HepG2 (cell line): ENCODE measurements around the gene RTEL1. TPM values are rescaled to one million over a fixed set of nuclear protein-coding genes. Genes with fewer than 3 reads are reported as not detected.
A peak's percentile ranks its signal among the peaks of the same experiment; 100 is the strongest.

Experiments
- ATAD3A ChIP-seq: sonication (generic); formaldehyde crosslinking; IDR thresholded peaks from 2 replicates; pipeline ENCODE4 v1.4.0; 2020; ENCODE audit warnings: missing genetic modification reagents
- DNMT3B ChIP-seq: conservative IDR thresholded peaks from 2 replicates; pipeline ENCODE4 v1.6.1; 2016; ENCODE audit warnings: missing biosample characterization, control low read depth
- EEA1 ChIP-seq: sonication (generic); formaldehyde crosslinking; IDR thresholded peaks from 2 replicates; pipeline ENCODE4 v1.5.1; 2020; ENCODE audit warnings: mild to moderate bottlenecking, missing genetic modification reagents, borderline replicate concordance
- HES4 ChIP-seq: sonication (generic); formaldehyde crosslinking; IDR thresholded peaks from 2 replicates; pipeline ENCODE4 v1.9.0; 2021; ENCODE audit warnings: mild to moderate bottlenecking, missing genetic modification reagents, borderline replicate concordance
- HMGA1 ChIP-seq: sonication (generic); formaldehyde crosslinking; conservative IDR thresholded peaks from 2 replicates; pipeline ENCODE4 v1.4.0; 2020; ENCODE audit warnings: missing genetic modification reagents
- HNRNPK ChIP-seq: fragments of 200-400 bp; formaldehyde crosslinking; IDR thresholded peaks from 2 replicates; pipeline ENCODE4 v1.6.1; 2018; ENCODE audit warnings: low read length, low read depth, moderate library complexity, mild to moderate bottlenecking; ENCODE audit not compliant: poor library complexity, severe bottlenecking
- HOXD1 ChIP-seq: sonication (generic); formaldehyde crosslinking; IDR thresholded peaks from 2 replicates; pipeline ENCODE4 v1.5.0; 2020; ENCODE audit warnings: missing genetic modification reagents
- KDM5A ChIP-seq: fragments of 200-600 bp; sonication (generic); IDR thresholded peaks from 2 replicates; pipeline ENCODE4 v1.7.0; 2018; ENCODE audit warnings: antibody characterized with exemption, mild to moderate bottlenecking, low read length, borderline replicate concordance
- MTA1 ChIP-seq: sonication (generic); formaldehyde crosslinking; IDR thresholded peaks from 2 replicates; pipeline ENCODE4 v1.4.0; 2020; ENCODE audit warnings: missing genetic modification reagents, mild to moderate bottlenecking, borderline replicate concordance
- RBAK ChIP-seq: sonication (generic); formaldehyde crosslinking; IDR thresholded peaks from 2 replicates; pipeline ENCODE4 v1.5.1; 2020; ENCODE audit warnings: mild to moderate bottlenecking, missing genetic modification reagents
- RFX3 ChIP-seq: IDR thresholded peaks from 2 replicates; pipeline ENCODE4 v1.6.1; 2016; ENCODE audit warnings: missing biosample characterization, missing genetic modification reagents
- SAP130 ChIP-seq: IDR thresholded peaks from 2 replicates; pipeline ENCODE4 v1.6.1; 2016; ENCODE audit warnings: low read depth
- SNAI1 ChIP-seq: sonication (generic); formaldehyde crosslinking; IDR thresholded peaks from 2 replicates; pipeline ENCODE4 v1.5.0; 2020; ENCODE audit warnings: mild to moderate bottlenecking, missing genetic modification reagents, borderline replicate concordance
- SOX5 ChIP-seq: IDR thresholded peaks from 2 replicates; pipeline ENCODE4 v1.6.1; 2016; ENCODE audit warnings: borderline replicate concordance
- TMF1 ChIP-seq: sonication (generic); formaldehyde crosslinking; IDR thresholded peaks from 2 replicates; pipeline ENCODE4 v1.8.1; 2022; ENCODE audit warnings: low read depth, missing genetic modification reagents
- ZNF367 ChIP-seq: sonication (generic); formaldehyde crosslinking; IDR thresholded peaks from 2 replicates; pipeline ENCODE4 v1.4.0; 2020; ENCODE audit warnings: missing genetic modification reagents, borderline replicate concordance
- polyA plus RNA-seq, 8 experiments: library from polyadenylated mRNA; depleted of rRNA in 3 of 8; stranded (reverse) in 7 of 8; unstranded in 1 of 8; fragments of >200 nt; fragmentation: Illumina TruSeq in 4 of 8; extraction: Trizol in 4 of 8; gene quantifications; 2 replicates each; pipeline versions ENCODE4 v1.2.1 to v1.2.3, GENCODE V29; 2011 to 2016; ENCODE audit warnings: low read depth in 4 of 8, missing spikeins in 1 of 8, mixed read lengths in 1 of 8; ENCODE audit not compliant: insufficient read depth in 1 of 8
- total RNA-seq, 5 experiments: library from RNA; depleted of rRNA; stranded (reverse); fragments of >200 nt; fragmentation: Illumina TruSeq; extraction: Trizol; gene quantifications; 2 replicates each; pipeline ENCODE4 v1.2.3, GENCODE V29; 2016; ENCODE audit warnings: low read depth in 1 of 5
- TF ChIP-seq, protein P1 (sequence below): IDR thresholded peaks from 2 replicates; pipeline ENCODE4 v1.6.1; 2016; ENCODE audit warnings: mild to moderate bottlenecking
- TF ChIP-seq, protein P2 (sequence below): sonication (generic); formaldehyde crosslinking; IDR thresholded peaks from 2 replicates; pipeline ENCODE4 v1.5.1; 2020; ENCODE audit warnings: missing genetic modification reagents, mild to moderate bottlenecking, borderline replicate concordance
- TF ChIP-seq, protein P3 (sequence below): sonication (generic); formaldehyde crosslinking; IDR thresholded peaks from 2 replicates; pipeline ENCODE4 v1.9.0; 2021; ENCODE audit warnings: missing genetic modification reagents, mild to moderate bottlenecking, borderline replicate concordance
- TF ChIP-seq, protein P4 (sequence below): IDR thresholded peaks from 2 replicates; pipeline ENCODE4 v1.6.1; 2016; ENCODE audit warnings: missing biosample characterization, missing genetic modification reagents, low read depth
- TF ChIP-seq, protein P5 (sequence below), 2 experiments: sonication (generic) in 1 of 2; formaldehyde crosslinking in 1 of 2; IDR thresholded peaks; 2 replicates each; pipeline versions ENCODE4 v1.5.1 to v1.6.1; 2011 to 2020; ENCODE audit warnings: borderline replicate concordance in 1 of 2, low read depth in 1 of 2, low read length in 1 of 2, mild to moderate bottlenecking in 1 of 2, missing genetic modification reagents in 1 of 2, moderate library complexity in 1 of 2

Gene RTEL1
- total and polyA plus RNA-seq, 2 of the 13 experiments (the other 11 are each of a cell fraction or from before 2014, with no cell fraction given): 21.8 to 36.4 TPM

DNA sequence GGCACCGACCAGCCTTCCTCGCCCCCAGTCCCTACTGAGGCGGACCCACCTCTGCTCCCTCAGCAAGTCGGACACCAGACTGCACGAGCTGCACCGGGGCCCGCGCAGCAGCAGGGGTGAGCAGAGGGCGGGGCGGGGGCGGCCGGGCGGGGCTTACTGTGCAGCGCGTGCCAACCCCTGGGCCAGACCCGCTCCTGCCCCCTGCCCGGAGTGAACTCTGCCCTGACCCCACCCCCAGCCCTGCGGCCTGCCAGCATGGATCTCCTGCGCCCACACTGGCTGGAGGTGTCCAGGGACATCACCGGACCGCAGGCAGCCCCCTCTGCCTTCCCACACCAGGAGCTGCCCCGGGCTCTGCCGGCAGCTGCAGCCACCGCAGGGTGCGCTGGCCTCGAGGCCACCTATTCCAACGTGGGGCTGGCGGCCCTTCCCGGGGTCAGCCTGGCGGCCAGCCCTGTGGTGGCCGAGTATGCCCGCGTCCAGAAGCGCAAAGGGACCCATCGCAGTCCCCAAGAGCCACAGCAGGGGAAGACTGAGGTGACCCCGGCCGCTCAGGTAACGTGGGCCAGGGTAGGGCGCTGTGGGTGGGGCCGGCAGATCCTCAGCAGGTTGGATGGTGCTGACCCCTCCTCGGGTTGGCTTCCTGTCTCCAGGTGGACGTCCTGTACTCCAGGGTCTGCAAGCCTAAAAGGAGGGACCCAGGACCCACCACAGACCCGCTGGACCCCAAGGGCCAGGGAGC is 80.0 kb downstream of the RTEL1 start (continued):
- TF ChIP-seq ATAD3A (CRISPR knock-in tag) (0 out of 2 replicates have a peak, but pooled peaks have one; percentile 37), MTA1 (peak; percentile 38; the same call in 1 of the 2 replicates), SOX5 (peak; percentile 75), RFX3 (CRISPR knock-in tag) (no peak), SAP130 (CRISPR knock-in tag) (peak; percentile 97), ZNF367 (CRISPR knock-in tag) (no peak), EEA1 (0 out of 2 replicates have a peak, but pooled peaks have one; percentile 7), RBAK (CRISPR knock-in tag) (0 out of 2 replicates have a peak, but pooled peaks have one; percentile 14), DNMT3B (CRISPR knock-in tag) (peak; percentile 85; the same call in 1 of the 2 replicates), TMF1 (peak; percentile 96), HNRNPK (peak; percentile 78), HMGA1 (no peak), HES4 (CRISPR knock-in tag) (0 out of 2 replicates have a peak, but pooled peaks have one; percentile 74), SNAI1 (CRISPR knock-in tag) (peak; percentile 19; the same call in 1 of the 2 replicates), KDM5A (no peak), HOXD1 (CRISPR knock-in tag) (peak; percentile 76; the same call in 1 of the 2 replicates)
- TF ChIP-seq, protein P1, sequence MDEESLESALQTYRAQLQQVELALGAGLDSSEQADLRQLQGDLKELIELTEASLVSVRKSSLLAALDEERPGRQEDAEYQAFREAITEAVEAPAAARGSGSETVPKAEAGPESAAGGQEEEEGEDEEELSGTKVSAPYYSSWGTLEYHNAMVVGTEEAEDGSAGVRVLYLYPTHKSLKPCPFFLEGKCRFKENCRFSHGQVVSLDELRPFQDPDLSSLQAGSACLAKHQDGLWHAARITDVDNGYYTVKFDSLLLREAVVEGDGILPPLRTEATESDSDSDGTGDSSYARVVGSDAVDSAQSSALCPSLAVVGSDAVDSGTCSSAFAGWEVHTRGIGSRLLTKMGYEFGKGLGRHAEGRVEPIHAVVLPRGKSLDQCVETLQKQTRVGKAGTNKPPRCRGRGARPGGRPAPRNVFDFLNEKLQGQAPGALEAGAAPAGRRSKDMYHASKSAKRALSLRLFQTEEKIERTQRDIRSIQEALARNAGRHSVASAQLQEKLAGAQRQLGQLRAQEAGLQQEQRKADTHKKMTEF (CRISPR knock-in tag): peak; percentile 20
- TF ChIP-seq, protein P2, sequence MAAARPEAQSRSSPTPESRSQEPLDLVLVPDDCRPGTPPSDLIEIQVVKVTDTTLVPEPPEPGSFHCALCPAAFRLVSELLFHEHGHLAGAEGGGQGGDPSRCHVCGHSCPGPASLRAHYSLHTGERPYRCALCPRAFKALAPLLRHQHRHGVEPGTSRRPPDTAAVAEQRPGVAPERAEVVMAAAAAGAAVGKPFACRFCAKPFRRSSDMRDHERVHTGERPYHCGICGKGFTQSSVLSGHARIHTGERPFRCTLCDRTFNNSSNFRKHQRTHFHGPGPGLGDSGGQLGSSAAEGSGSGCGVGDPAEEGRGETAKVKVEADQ (CRISPR knock-in tag): peak; percentile 89
- TF ChIP-seq, protein P3, sequence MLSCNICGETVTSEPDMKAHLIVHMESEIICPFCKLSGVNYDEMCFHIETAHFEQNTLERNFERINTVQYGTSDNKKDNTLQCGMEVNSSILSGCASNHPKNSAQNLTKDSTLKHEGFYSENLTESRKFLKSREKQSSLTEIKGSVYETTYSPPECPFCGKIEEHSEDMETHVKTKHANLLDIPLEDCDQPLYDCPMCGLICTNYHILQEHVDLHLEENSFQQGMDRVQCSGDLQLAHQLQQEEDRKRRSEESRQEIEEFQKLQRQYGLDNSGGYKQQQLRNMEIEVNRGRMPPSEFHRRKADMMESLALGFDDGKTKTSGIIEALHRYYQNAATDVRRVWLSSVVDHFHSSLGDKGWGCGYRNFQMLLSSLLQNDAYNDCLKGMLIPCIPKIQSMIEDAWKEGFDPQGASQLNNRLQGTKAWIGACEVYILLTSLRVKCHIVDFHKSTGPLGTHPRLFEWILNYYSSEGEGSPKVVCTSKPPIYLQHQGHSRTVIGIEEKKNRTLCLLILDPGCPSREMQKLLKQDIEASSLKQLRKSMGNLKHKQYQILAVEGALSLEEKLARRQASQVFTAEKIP (CRISPR knock-in tag): no peak
- TF ChIP-seq, protein P4, sequence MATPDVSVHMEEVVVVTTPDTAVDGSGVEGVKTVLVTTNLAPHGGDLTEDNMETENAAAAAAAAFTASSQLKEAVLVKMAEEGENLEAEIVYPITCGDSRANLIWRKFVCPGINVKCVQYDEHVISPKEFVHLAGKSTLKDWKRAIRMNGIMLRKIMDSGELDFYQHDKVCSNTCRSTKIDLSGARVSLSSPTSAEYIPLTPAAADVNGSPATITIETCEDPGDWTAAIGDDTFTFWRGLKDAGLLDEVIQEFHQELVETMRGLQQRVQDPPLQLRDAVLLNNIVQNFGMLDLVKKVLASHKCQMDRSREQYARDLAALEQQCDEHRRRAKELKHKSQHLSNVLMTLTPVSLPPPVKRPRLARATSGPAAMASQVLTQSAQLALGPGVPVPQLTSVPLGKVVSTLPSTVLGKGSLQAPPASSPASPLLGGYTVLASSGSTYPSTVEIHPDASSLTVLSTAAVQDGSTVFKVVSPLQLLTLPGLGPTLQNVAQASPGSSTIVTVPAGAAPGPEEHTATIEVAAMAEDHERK (CRISPR knock-in tag): no peak
- TF ChIP-seq, protein P5, sequence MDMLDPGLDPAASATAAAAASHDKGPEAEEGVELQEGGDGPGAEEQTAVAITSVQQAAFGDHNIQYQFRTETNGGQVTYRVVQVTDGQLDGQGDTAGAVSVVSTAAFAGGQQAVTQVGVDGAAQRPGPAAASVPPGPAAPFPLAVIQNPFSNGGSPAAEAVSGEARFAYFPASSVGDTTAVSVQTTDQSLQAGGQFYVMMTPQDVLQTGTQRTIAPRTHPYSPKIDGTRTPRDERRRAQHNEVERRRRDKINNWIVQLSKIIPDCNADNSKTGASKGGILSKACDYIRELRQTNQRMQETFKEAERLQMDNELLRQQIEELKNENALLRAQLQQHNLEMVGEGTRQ (IDR thresholded peaks at IDR 0.05; ENCODE audit: low read depth, low read length): no peak
- TF ChIP-seq, protein P5 (CRISPR knock-in tag; IDR thresholded peaks at IDR 0.05; ENCODE audit: borderline replicate concordance): 0 out of 2 replicates have a peak, but pooled peaks have one; percentile 37
